Measurements from ENCODE around the gene CTIF.

The CTIF gene

DNA sequence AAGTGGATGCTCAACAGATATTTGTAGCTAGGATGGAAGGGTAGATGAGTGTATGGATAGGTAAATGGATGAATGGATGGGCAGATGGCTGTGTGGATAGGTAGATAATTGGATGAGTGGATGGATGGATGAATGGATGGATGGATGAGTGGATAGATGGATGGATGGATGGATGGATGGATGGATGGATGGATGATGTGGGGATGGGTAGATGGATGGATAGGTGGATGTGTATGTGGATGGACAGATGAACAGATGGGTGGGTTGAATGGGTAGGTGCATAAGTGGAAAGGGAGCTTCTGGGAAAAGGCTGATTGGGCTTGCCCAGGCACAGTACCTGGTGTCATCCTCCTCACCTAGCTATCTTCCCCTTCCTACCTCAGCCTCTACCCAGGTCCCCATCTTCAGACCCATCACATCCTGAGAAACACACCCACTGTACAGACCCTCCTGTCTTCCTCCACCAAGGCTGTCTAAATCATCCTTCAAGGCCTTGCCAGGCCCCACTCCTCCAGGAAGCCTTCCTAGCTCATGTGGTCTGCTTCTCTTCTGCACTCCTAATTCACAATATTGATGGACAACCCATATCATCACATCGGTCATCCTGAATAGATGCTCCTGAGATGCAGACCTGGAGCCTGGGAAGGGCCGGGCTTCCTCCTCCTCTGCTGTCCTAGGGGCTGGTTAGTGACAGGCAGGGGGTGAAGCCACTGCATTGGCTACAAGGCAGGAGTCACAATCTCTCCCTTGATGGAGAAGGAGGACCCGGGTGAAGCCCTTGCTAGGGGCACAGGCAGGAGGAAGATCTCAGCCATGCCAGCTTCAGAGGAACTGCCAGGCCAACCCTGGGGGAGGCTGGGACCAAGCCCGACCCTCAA is 362.6 kb downstream of the CTIF start:
- no peak for DNase-seq (ENCODE audit: low read depth in 2 of 2)

DNA sequence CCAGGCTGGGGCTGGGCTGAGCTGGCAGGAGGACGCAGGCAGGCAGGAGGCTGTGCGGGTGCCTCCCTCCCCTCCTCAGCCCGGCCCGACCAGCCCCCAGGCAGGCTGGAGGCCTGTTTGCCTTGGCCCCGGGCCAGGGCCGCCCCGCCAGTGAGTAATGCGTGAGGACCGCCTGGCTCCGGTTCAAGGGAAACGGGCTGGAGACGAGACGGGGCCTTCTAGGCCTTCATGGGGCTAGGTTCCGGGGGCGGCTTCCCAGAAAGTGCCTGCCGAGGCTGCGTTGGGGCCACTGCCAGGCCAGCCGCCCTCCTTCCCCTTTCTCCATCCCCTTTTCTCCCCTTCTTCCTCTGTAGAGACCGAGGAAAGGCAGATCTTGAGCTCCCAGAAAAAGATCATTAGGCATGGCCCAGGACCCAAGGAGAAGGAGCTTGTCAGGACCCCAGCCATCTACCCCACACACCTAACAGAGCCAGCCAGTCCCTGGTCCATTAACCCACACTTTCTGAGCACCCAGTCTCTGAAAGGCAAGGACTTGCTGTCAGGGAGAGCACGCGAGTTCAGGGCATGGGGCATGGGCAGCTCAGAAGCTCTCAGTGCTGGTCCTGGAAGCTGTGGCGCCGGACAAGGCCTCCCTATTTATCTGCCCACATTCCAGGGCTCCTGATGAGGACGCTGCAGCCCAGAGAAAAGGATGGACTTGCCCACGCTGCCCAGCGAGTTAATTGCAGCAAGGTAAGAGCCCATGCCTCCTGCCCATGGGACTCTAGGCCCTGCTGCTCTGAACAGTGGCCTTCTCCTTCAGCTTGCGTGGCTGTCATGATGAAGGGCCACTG is 363.4 kb downstream of the CTIF start:
- no peak for DNase-seq (ENCODE audit: low read depth in 2 of 2)

DNA sequence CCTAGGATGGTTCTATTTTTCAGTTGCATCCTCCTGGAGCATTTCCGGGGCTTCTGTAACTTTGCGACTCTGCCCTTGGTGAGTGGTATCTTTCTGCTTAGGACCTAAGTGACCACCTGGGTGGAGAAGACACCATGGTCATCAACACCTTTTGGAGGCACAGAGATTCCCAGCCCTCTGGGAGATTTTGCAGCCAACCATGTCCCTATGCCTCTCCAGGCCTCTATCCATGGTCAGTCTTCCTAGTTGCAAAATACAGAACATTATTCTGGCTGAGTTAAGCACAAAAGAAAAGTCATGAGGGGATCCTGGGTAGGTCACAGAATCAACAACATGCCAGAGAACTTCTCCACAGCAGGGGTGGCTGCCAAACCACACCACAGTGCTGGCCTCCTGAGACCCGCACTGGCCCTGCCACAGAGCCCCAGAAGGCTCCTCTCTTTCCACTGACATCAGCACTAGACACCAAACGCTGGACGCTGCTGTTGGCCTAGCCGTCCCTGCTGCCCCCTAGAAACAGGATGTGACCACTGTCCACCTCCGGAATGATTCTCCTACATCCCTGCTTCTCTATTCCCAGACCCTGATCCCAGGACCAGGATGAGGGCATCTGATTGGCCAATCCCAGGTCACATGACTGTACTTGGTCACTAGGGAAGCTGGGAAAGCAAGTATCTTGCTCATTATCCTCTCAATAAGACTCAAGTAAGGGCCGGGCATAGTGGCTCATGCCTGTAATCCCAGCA is 364.2 kb downstream of the CTIF start:
- DNase-seq (ENCODE audit: low read depth in 2 of 2), result no peak

DNA sequence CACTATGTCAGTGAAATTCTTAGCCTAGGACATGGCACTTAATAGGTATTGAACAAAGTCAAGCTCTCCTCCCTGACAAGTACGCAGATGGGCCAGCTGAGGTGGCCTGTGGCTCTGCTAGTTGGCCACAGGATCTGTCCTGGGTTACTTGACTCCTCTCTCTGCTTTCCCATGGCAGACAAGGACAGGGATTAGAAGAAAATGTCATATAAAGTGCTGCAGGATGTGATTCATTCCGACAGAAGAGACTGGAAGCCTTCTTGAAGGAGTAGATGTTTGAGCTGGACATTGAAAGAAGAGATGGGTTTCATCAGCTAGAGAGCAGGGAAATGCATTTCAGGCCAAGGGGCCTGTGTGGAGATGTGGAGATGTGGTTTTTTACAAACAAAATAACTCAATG is 365.3 kb downstream of the CTIF start:
- DNase-seq (ENCODE audit: low read depth in 2 of 2), result no peak

DNA sequence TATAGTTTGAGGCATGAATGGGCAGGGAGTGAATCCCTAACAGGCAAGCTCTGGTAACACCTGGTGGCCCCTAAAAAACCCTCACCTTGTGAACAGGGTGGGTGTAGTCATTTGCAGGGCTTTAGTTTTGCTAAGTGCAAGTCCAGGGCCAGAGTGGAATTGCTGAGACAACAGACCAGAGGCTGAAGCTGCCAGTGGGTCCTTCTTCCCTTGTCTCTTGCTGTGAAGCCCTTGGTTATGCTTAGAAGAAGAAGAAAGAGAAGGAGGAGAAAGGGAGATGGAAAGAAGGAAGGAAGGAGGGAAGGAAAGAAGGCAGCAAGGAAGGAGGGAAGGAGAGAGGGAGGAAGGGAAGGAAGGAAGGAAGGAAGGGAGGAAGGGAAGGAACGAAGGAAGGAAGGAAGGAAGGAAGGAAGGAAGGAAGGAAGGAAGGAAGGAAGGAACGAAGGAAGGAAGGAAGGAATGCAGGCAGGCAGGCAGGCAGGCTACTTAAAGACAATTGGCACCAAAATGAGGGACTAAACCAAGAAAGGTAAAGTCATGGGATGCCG is 366.1 kb downstream of the CTIF start:
- no peak for DNase-seq (ENCODE audit: low read depth in 2 of 2)

DNA sequence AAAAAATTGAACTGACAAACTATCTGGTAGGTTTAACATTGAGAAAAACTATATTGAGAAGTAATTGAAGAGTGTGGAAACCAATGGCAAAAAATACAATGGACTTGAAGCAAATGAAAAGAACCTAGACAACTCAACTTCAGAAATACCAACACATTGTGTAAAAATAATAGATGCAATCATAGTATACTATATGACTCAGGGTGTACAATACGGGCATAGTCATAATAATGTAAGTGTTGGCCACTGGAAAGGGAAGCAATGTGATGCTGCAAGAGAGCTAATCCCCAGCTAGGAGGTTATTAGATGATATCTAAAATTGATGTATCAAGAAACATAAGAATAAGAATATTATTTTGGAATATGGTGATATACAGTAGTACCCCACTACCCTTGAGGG is 366.7 kb downstream of the CTIF start:
- no peak for DNase-seq (ENCODE audit: low read depth in 2 of 2)

DNA sequence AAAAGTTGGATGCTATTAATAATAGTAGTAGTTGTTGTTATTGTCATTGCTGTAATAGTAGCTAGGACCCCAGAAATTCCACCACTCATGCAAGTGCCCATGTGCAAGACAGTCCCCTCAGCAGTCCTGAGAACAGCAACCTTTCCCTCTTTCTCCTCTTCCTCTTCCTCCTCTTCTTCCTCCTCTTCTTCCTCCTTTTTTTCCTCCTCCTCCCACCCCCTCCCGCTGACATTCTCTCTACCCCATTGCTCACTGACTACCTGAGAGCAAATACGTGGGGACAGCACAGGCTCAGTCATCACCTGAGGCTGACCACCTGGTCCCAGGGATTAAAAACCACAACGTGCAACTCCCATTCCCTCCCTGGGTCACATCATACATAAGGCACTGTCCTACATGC is 370.1 kb downstream of the CTIF start:
- DNase-seq (ENCODE audit: low read depth in 2 of 2), result no peak

DNA sequence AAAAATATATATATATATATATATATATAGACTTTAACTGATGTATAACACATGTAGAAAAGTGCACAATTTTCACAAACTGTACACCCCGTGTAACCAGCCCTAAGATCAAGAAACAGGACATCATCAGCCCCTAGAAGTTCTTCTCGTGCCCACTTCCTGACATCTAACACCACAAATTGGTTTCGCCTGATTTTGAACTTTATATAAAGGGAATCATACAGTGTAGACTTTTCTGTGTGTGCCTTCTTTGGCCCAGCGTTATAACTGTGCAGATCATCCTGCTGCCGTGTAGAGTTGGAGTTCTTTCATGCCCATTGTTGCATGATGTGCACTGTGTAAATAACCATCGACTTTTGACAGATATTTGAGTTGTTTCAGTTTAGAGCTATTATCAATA is 370.9 kb downstream of the CTIF start:
- DNase-seq (ENCODE audit: low read depth in 2 of 2), result no peak

DNA sequence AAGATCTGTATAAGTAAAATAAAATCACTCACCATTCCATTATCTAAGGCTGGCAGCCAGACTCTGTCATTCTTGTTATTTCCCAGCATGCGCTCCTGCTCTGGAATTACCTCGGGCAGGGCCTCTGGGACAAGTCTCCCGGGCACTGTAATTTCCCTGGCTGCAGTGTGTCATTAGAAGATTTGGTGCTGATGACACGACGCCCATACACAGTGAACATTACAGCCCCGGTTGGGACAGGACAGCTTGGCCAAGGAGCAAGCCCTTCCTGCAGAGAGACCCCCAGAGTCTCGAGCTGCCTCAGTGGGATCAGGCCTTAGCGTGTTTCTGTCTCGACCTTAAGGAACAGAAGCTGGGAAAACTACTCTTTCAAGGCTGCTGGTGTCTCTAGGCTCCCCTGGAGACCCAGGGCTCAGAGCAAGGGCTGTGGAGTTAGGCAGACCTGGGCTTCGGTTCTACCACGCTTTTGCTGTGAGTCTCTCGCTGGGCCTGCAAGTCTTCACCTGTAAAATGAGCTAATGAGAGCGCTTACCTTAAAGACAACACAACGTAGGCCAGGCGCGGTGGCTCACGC is 372.2 kb downstream of the CTIF start:
- DNase-seq (ENCODE audit: low read depth in 2 of 2), result no peak
